ENCODE measurements around the gene PDE1C.

GRCh38 chr7:31729195-31729804, 340.9 kb downstream of the PDE1C start:
- TF ChIP-seq CTCF (conservative IDR thresholded peaks at IDR 0.05; ENCODE audit: low read depth, low read length) (no peak), POLR2A (IDR thresholded peaks at IDR 0.05; ENCODE audit: low read depth, low read length) (no peak), SMC3 (IDR thresholded peaks at IDR 0.05; ENCODE audit: low read depth, low read length) (no peak), USF2 (IDR thresholded peaks at IDR 0.05; ENCODE audit: low read depth, low read length) (no peak), CHD1 (IDR thresholded peaks at IDR 0.05; ENCODE audit: low read depth, low read length) (no peak), MAZ (IDR thresholded peaks at IDR 0.05; ENCODE audit: borderline replicate concordance, low read depth, low read length) (no peak)

Measured in IMR-90 (cell line).